ENCODE measurements around the gene LIMCH1.

LIMCH1 gene

GRCh38 chr4:41569961-41570360 is 32.0 kb downstream of the LIMCH1 start:
- no peak for DNase-seq

- no peak for DNase-seq
Observed at GRCh38 chr4:41571422-41571821, 33.5 kb downstream of the LIMCH1 start.

GRCh38 chr4:41572516-41572915 is 34.6 kb downstream of the LIMCH1 start:
- no peak for DNase-seq

GRCh38 chr4:41572956-41573355 is 35.0 kb downstream of the LIMCH1 start:
- no peak for DNase-seq

- no peak for DNase-seq
Observed at GRCh38 chr4:41573502-41574001, 35.6 kb downstream of the LIMCH1 start.

- DNase-seq = no peak
Observed at GRCh38 chr4:41575207-41575606, 37.2 kb downstream of the LIMCH1 start.

GRCh38 chr4:41575665-41576064 is 37.7 kb downstream of the LIMCH1 start:
- no peak for DNase-seq

- DNase-seq = no peak
Observed at GRCh38 chr4:41579043-41579442, 41.1 kb downstream of the LIMCH1 start.

- no peak for DNase-seq
Observed at GRCh38 chr4:41579526-41579925, 41.6 kb downstream of the LIMCH1 start.

- no peak for DNase-seq
Observed at GRCh38 chr4:41580007-41580406, 42.0 kb downstream of the LIMCH1 start.

- DNase-seq = no peak
Observed at GRCh38 chr4:41586675-41587225, 48.8 kb downstream of the LIMCH1 start.

- no peak for DNase-seq
Observed at GRCh38 chr4:41587286-41587685, 49.3 kb downstream of the LIMCH1 start.

- no peak for DNase-seq
Observed at GRCh38 chr4:41590591-41590990, 52.6 kb downstream of the LIMCH1 start.

- no peak for DNase-seq
Observed at GRCh38 chr4:41594432-41594831, 56.5 kb downstream of the LIMCH1 start.

- DNase-seq = no peak
Observed at GRCh38 chr4:41597494-41597893, 59.5 kb downstream of the LIMCH1 start.

GRCh38 chr4:41598580-41598979 is 60.6 kb downstream of the LIMCH1 start:
- peak; percentile 39 for DNase-seq

- no peak for DNase-seq
Observed at GRCh38 chr4:41599192-41599786, 61.3 kb downstream of the LIMCH1 start.

GRCh38 chr4:41600243-41600912 is 62.4 kb downstream of the LIMCH1 start:
- no peak for DNase-seq

GRCh38 chr4:41601025-41601424 is 63.1 kb downstream of the LIMCH1 start:
- no peak for DNase-seq

GRCh38 chr4:41602113-41602512 is 64.2 kb downstream of the LIMCH1 start:
- no peak for DNase-seq

GRCh38 chr4:41602886-41603498 is 65.0 kb downstream of the LIMCH1 start:
- no peak for DNase-seq

GRCh38 chr4:41609851-41610250 is 71.9 kb downstream of the LIMCH1 start:
- no peak for DNase-seq

GRCh38 chr4:41610474-41610873 is 72.5 kb downstream of the LIMCH1 start:
- no peak for DNase-seq

All from NCI-H226 (cell line).